Natural killer cell treated with Interleukin-12 subunit alpha and Interleukin-12 subunit beta and Interleukin-15 and Interleukin-18, amount 100 ng/mL, for 72 hours (primary cell): ENCODE measurements around the gene GALNTL6. TPM values are rescaled to one million over a fixed set of nuclear protein-coding genes. Genes with fewer than 3 reads are reported as not detected.

Source experiments
- ATAC-seq, 2 donors: fragments of 150-1000 bp; cut with Tn5 transposase in 1 of 2; sonication (Bioruptor Pico), chemical (Tn5 transposase) in 1 of 2; 2 replicates each; pipeline ENCODE4 v1.10.0; 2021
- DNase-seq: peaks from one replicate; pipeline ENCODE4 v3.0.0; 2022; ENCODE audit warnings: low spot score
- H3K27ac Mint-ChIP-seq, 2 donors: 1 replicate in 1 of 2; 2 replicates in 1 of 2; pipeline ENCODE4 v1.8.0; 2022; ENCODE audit warnings: mixed read lengths in 2 of 2, mild to moderate bottlenecking in 1 of 2, moderate library complexity in 1 of 2
- H3K27me3 Mint-ChIP-seq, 2 donors: 1 replicate in 1 of 2; 2 replicates in 1 of 2; pipeline ENCODE4 v1.8.0; 2022; ENCODE audit warnings: mixed read lengths in 2 of 2
- H3K36me3 Mint-ChIP-seq: one replicate; pipeline ENCODE4 v1.8.0; 2022; ENCODE audit warnings: mixed read lengths
- H3K4me1 Mint-ChIP-seq, 2 donors: 1 replicate in 1 of 2; 2 replicates in 1 of 2; pipeline ENCODE4 v1.8.0; 2022; ENCODE audit warnings: low read depth in 2 of 2, mixed read lengths in 2 of 2, mild to moderate bottlenecking in 1 of 2
- H3K4me3 Mint-ChIP-seq: one replicate; pipeline ENCODE4 v1.8.0; 2022; ENCODE audit warnings: mixed read lengths
- H3K9me3 Mint-ChIP-seq: 2 replicates; pipeline ENCODE4 v1.8.0; 2022; ENCODE audit warnings: mixed read lengths
- total RNA-seq, 2 donors: library from RNA; stranded (reverse); gene quantifications; one replicate each; pipeline ENCODE4 v1.2.3, GENCODE V29; 2022

The GALNTL6 gene
- total RNA-seq, 2 donors from 2014 or later = not detected

DNA sequence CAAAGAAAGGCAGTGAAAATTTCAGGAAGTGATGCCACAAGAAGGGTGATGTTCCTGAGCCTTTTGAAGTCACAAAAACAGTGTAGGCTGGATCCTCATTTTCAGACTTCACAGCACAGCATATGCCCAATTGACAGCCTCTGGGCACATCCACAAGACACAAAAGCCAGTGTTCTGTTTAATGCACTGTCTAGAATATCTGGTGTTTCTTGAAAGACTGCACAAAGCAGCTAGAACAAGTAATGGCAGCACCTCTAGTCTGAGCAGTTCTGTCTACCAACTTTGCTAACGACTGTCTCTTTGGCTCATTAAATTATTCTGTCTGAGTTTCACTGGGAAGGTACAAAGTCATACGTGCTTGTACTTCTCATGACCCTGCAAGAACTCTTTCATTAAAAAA is 938.3 kb downstream of the GALNTL6 start:
- Mint-ChIP-seq H3K36me3 (no peaks in the 10 kb centered on the region), H3K4me1 (no peaks in the 10 kb centered on the region), H3K9me3 (peaks cover 8% of the 10 kb centered on the region), H3K27me3 (no peaks in the 10 kb centered on the region), H3K27ac (no peak overlapping the region), H3K4me3 (no peak overlapping the region)
- no peak for DNase-seq
- no peak for ATAC-seq

DNA sequence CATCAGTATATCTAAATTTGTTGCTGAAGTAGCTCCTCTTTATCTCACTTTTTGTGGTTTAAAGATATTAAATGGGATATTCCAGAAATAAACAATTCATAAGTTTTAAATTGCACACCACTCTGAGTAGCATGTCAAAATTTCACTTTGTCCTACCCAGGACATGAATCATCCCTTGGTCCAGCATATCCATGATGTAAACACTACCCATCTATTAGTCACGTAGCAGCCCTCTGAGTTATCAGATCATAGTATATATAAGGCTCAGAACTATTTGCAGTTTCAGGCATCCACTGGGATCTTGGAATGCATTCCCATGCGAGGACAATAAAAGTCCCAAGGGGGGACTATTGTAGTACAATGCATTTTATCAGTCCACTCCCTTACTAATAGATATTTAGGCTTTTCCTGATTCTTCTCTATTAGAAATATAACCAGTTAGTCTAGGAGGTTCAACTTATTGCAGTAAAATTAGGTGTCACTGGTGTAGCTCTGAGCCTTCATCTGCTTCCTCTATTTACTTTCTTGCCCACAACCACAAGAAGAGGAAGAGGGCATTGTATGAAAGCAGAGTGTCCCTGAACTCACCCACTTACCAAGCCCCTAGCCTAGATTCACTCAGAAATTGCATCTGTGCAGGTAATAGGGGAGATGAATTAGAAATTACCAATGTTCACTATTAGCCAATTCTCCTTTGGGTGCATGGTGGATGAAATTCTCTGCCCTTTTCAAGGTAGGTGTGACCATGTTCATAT is 945.6 kb downstream of the GALNTL6 start:
- H3K36me3 Mint-ChIP-seq = no peaks in the 10 kb centered on the region
- H3K4me1 Mint-ChIP-seq = no peaks in the 10 kb centered on the region
- peaks cover 7% of the 10 kb centered on the region for H3K9me3 Mint-ChIP-seq
- no peak overlapping the region for H3K27ac Mint-ChIP-seq
- DNase-seq (no peak), ATAC-seq (no peak)
- H3K27me3 Mint-ChIP-seq = no peaks in the 10 kb centered on the region
- H3K4me3 Mint-ChIP-seq = no peak overlapping the region

DNA sequence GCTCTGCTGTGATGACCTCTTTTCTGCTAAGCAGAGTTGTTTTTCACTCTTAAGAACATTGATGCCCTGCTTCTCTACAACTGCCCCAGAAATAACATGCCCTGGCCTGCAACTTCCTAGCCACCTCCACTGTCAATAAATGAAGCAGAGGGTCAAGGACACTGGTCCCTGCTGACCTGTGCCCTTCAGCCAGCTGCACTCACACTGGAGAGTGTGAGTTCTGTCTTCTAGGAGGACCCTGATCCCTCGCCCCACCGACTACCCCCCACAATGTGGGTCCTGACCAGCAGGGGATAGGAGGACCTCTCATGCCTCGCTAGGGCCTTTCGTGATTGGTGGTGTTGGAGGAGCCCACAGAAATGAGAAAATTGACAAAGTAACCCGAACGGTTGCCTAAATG is 947.3 kb downstream of the GALNTL6 start:
- peaks cover 7% of the 10 kb centered on the region for H3K9me3 Mint-ChIP-seq
- H3K27ac Mint-ChIP-seq = no peak overlapping the region
- no peaks in the 10 kb centered on the region for H3K36me3 Mint-ChIP-seq
- H3K4me1 Mint-ChIP-seq = no peaks in the 10 kb centered on the region
- no peaks in the 10 kb centered on the region for H3K27me3 Mint-ChIP-seq
- H3K4me3 Mint-ChIP-seq = no peak overlapping the region
- no peak for DNase-seq
- ATAC-seq = no peak

DNA sequence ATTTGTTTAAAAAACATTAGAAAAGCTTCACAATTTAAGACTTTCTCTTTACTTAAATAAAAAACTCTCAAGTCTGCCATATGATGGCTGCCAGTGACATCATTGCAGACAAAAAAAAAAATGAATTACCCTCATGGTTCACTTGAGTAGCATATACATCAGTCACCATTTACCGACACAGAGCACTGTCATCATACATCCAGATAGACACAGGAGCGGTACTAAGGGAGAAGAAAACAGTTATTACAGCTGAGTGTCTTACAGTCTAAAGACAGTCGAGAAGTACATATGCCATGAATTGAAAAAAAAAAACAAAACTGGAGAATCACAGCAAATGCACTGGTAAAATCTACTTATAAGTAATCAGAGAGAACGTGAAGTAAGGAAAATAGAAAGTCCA is 949.7 kb downstream of the GALNTL6 start:
- Mint-ChIP-seq H3K4me1 (no peaks in the 10 kb centered on the region), H3K27ac (no peak overlapping the region), H3K4me3 (no peak overlapping the region), H3K27me3 (no peaks in the 10 kb centered on the region), H3K9me3 (peaks cover 7% of the 10 kb centered on the region), H3K36me3 (no peaks in the 10 kb centered on the region)
- DNase-seq (no peak), ATAC-seq (no peak)

DNA sequence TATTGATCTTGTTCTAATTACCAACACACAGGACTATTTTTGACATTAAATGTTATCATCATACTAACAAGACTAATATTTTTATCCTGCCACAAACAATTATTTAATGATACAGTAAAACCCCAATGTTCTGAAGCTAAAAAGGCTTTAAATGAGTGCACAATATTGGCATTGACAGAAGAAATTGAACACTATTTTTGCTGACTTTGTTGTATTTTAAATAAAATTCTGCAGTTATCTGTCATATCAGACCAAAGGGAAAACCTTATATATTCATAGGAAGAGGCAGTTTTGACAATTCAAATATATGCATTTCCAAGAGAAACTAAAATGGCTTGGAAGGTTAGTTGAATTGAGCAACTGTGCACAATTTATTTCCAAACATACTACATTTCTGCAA is 957.6 kb downstream of the GALNTL6 start:
- ATAC-seq = no peak
- Mint-ChIP-seq H3K27ac (no peak overlapping the region), H3K36me3 (no peaks in the 10 kb centered on the region), H3K9me3 (peaks cover 10% of the 10 kb centered on the region), H3K4me1 (no peaks in the 10 kb centered on the region), H3K27me3 (no peaks in the 10 kb centered on the region), H3K4me3 (no peak overlapping the region)
- no peak for DNase-seq

DNA sequence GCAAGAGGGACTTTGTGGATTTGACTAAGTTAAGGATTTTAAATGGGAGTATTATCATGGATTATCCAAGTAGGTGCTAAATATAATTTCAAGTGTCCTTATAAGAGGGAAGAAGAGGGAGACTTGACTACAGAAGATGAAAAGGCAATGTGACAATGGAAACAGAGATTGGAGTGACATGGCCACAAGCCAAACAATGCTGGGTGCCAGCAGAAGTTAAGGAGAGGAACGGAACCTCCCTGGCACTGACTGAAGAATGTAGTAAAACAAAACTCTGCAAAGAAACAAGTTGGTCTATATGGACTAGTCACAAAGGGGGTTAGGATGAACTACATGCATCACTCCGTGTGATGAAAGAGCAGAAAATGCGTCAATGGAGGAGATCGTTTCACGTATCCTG is 959.6 kb downstream of the GALNTL6 start:
- no peak for DNase-seq
- Mint-ChIP-seq H3K27me3 (no peaks in the 10 kb centered on the region), H3K4me1 (no peaks in the 10 kb centered on the region), H3K27ac (no peak overlapping the region), H3K4me3 (no peak overlapping the region), H3K9me3 (peaks cover 10% of the 10 kb centered on the region), H3K36me3 (no peaks in the 10 kb centered on the region)
- no peak for ATAC-seq

DNA sequence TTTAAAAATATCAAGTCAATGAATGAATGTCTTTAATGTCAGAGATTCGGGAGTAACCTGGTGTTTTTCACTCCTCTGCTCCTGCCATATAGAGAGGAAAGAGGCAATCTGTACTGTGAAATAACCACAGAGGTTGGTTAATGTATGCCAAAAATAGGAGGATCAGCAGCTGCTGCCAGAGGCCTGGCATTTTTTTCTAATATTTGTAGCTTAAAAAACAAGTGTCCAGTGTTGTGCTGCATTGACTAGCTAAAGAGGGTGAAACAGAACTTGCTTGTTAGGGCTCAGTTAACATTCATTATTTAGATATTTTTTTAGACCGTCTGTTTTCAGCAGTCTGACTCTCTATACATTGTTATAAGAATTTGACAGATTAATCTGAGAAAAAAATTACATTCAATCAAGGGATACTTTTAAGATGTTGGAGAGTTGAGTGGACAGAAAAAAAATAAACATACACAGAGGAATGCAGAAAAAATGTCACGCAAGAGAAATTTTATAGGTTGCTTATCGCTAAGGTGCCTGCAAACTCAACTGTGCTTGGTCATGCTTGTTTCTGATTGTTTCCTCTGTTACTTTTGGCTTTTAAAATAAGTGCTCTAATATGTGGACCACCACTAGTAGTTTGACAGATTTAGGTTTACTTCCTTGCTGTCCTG is 963.1 kb downstream of the GALNTL6 start:
- ATAC-seq (no peak), DNase-seq (no peak)
- no peaks in the 10 kb centered on the region for H3K4me1 Mint-ChIP-seq
- H3K9me3 Mint-ChIP-seq = peaks cover 10% of the 10 kb centered on the region
- no peaks in the 10 kb centered on the region for H3K27me3 Mint-ChIP-seq
- no peaks in the 10 kb centered on the region for H3K36me3 Mint-ChIP-seq
- H3K27ac Mint-ChIP-seq = no peak overlapping the region
- no peak overlapping the region for H3K4me3 Mint-ChIP-seq

DNA sequence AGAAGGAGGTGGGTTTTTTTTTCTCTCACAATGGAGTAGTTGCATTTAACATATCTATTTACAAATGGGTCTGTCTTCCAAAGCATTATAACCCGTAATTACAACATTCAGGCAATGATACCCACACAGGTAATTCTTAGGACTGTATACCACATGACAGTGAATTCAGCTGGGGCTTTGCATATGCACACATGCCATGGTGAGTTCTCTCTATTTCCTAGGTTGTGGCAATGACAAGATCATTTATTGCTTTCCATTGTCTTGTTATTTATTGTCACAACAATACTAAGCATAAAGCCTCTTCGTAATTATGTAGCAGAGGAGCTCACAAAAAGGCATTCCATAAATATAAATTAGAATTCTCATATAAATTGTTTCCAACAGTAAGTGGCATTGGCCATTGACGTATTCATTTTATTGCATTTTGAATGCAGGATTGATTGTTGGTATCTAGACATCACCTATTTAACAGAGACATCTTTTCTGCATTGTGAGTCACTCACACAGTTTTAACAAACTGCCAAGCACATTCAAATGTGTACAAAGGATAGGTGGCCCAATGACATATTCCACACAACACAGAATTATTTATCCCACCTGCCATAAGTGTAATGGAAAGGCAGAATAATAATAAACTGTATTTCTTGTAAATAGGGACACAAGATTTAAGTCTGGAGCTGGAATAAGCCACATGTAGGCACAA is 964.7 kb downstream of the GALNTL6 start:
- Mint-ChIP-seq H3K27ac (no peak overlapping the region), H3K4me1 (no peaks in the 10 kb centered on the region), H3K36me3 (no peaks in the 10 kb centered on the region), H3K9me3 (peaks cover 4% of the 10 kb centered on the region), H3K27me3 (no peaks in the 10 kb centered on the region), H3K4me3 (no peak overlapping the region)
- ATAC-seq (no peak), DNase-seq (no peak)

DNA sequence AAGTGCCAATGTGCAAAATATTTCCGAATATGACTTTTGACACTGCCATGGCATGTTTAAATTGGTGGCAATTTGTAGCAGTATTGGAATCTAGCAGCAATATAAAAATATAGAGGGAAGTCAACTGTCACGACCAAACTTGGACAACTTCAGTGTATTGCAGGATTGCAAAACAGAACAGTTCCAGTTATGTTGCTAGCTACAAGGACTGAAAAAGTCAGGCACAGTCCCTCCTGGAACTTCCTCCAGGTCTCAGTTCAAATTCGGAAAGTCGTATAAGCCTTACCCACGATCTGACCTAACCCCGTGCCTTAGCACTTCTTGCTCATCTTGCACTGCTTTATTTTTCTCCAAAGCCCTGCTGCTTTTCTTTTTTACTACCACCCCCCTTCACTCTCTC is 965.4 kb downstream of the GALNTL6 start:
- no peak overlapping the region for H3K27ac Mint-ChIP-seq
- DNase-seq = no peak
- no peak overlapping the region for H3K4me3 Mint-ChIP-seq
- H3K36me3 Mint-ChIP-seq = no peaks in the 10 kb centered on the region
- H3K27me3 Mint-ChIP-seq = no peaks in the 10 kb centered on the region
- H3K9me3 Mint-ChIP-seq = peaks cover 4% of the 10 kb centered on the region
- H3K4me1 Mint-ChIP-seq = no peaks in the 10 kb centered on the region
- no peak for ATAC-seq

DNA sequence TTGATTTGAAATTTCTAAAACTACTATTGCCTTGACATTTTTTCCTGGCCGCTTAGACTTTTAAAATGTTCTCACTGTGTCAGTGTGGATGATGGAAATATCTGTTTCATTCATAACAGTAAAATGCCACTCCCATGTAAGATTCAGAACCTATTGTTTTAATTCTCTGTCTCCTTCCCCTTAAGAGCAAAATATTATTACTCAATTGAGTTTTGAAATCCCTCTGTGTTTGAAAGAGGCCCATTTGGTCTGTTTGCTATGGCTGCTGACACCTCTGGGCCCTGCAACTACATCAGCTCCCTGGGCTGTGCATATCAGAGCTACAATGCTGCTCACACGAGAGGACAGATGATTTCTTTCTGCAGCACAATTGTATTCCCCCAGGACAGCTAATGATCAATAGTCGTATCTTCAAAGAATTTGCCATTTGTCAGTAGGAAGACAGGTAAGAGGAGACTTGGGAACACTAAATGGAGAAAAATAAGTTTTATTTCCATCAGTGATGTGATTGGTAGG is 967.4 kb downstream of the GALNTL6 start:
- Mint-ChIP-seq H3K4me1 (no peaks in the 10 kb centered on the region), H3K36me3 (no peaks in the 10 kb centered on the region), H3K4me3 (no peak overlapping the region), H3K27me3 (no peaks in the 10 kb centered on the region), H3K27ac (no peak overlapping the region), H3K9me3 (peaks cover 4% of the 10 kb centered on the region)
- ATAC-seq (no peak), DNase-seq (no peak)

DNA sequence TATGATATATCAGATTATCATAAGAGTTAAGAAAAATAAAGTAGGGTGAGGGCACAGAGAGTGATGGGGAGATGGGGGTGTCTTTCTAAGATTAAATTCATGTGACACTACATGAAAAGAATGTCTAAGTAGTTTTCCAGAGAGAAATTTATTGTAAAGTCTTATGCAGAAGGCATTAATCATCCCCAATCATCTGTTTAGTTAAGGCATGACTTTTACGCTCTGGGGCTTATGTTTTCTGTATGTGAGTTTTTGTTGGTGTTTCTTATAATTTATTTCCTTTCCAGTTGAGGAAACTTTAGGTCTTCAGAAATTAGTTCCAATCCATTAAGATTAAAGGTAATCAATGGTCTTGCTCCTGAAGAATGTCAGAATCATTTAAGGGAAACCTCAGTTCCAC is 972.4 kb downstream of the GALNTL6 start:
- Mint-ChIP-seq H3K4me1 (no peaks in the 10 kb centered on the region), H3K9me3 (no peaks in the 10 kb centered on the region), H3K27ac (no peak overlapping the region), H3K27me3 (no peaks in the 10 kb centered on the region), H3K36me3 (no peaks in the 10 kb centered on the region), H3K4me3 (no peak overlapping the region)
- ATAC-seq = no peak
- no peak for DNase-seq

DNA sequence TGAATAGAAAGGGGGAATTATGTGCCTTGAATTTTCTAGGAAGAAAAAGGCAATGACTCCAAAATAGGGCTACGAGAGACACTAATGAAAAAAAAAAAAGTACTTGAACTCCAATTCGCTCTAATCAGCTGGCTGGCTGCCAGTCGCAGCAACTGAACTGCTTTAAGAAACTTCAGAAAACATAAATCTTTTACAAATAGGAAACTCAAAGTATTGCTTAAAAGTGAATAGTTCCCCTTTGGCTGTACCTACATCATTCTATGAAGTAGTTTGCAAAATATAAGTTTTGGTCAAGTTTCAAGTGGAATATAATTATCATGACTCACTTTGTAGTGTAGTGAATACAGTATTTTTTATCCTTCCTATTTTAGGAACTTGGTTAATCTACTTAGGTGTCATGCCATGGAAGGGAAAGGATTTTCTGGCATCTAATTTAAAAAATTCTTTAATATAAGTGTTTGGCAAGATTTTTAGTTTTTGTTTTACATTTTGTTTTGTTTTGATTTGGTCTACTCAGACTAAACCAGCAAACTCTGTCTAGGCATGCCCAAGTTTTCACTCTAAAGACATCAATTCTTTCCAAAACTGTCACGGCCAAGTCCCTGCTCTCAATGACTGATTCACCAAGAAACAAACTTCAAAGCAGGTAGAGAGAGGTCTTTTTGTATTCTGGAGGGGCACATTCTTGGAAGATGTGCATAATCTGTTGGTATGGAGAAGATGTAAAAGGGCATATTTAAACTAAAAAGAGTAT is 973.0 kb downstream of the GALNTL6 start:
- H3K27ac Mint-ChIP-seq = no peak overlapping the region
- DNase-seq (no peak), ATAC-seq (no peak)
- H3K4me3 Mint-ChIP-seq = no peak overlapping the region
- no peaks in the 10 kb centered on the region for H3K27me3 Mint-ChIP-seq
- no peaks in the 10 kb centered on the region for H3K4me1 Mint-ChIP-seq
- no peaks in the 10 kb centered on the region for H3K36me3 Mint-ChIP-seq
- H3K9me3 Mint-ChIP-seq = no peaks in the 10 kb centered on the region

DNA sequence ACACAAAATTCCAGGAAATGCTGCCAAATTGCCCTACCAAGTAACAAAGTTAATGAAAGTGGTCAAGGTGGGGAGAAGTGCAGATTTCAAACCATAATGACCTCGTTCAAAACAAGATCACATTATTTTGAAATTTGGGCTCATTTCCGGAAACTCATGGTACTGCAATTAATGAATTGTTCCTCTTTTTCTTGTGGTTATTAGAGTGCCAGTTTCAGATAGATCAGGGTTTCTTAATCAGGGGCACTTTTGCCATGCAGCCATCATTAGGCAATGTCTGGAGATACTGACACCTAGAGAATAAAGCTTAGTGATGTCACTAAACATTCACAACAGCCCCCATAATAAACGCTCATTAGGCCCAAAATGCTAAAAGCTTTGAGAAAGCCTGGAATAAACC is 973.9 kb downstream of the GALNTL6 start:
- DNase-seq = no peak
- no peaks in the 10 kb centered on the region for H3K36me3 Mint-ChIP-seq
- no peak overlapping the region for H3K4me3 Mint-ChIP-seq
- no peak overlapping the region for H3K27ac Mint-ChIP-seq
- no peaks in the 10 kb centered on the region for H3K27me3 Mint-ChIP-seq
- ATAC-seq = no peak
- no peaks in the 10 kb centered on the region for H3K4me1 Mint-ChIP-seq
- no peaks in the 10 kb centered on the region for H3K9me3 Mint-ChIP-seq

DNA sequence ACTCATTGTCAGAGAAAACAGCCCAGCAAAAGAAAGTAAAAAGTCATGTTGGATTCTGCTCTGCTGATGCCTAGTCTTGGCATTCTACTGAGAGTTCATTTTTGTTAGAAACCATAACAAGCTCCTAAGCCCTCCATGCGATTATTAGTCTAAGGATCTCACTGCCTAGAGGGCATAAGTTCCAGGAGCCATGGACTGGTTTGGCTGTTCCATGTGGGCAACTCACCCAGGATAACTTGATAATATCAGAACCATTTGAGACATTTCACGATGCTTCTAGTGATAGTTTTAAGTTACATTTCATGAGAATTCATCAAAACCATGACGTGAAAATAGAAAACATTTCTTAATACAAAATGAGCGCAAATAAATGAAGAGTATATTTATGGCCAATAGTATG is 978.6 kb downstream of the GALNTL6 start:
- Mint-ChIP-seq H3K9me3 (no peaks in the 10 kb centered on the region), H3K36me3 (no peaks in the 10 kb centered on the region), H3K4me3 (no peak overlapping the region), H3K27me3 (no peaks in the 10 kb centered on the region), H3K4me1 (no peaks in the 10 kb centered on the region), H3K27ac (no peak overlapping the region)
- no peak for ATAC-seq
- DNase-seq = no peak
